CD8-positive, alpha-beta memory T cell (primary cell): ENCODE measurements around the gene GRK2. TPM values are rescaled to one million over a fixed set of nuclear protein-coding genes. Genes with fewer than 3 reads are reported as not detected.

ENCODE experiments used
- CTCF ChIA-PET: fragments of 350-600 bp; sonication (Branson Sonifier 250); formaldehyde crosslinking; loops from one replicate; lab custom pipeline; 2021; ENCODE audit warnings: antibody characterized with exemption; lab: Charles Lee
- POLR2A ChIA-PET: fragments of 350-600 bp; sonication (Branson Sonifier 250); formaldehyde crosslinking; loops from one replicate; lab custom pipeline; 2021; ENCODE audit warnings: antibody characterized with exemption; lab: Charles Lee
- DNase-seq, 5 donors: peaks; one replicate each; pipeline versions ENCODE4 v3.0.0 to v3.0.0-alpha.2; 2020 to 2022; ENCODE audit warnings: mixed read lengths in 1 of 5
- H3K27ac ChIP-seq: one replicate; pipeline ENCODE4 v1.7.0; 2013; ENCODE audit warnings: low read depth, mild to moderate bottlenecking, low read length, moderate library complexity
- H3K27me3 ChIP-seq: 2 replicates; pipeline ENCODE4 v1.7.0; 2013; ENCODE audit warnings: low read length, mild to moderate bottlenecking; ENCODE audit not compliant: insufficient read depth, poor library complexity, severe bottlenecking
- H3K36me3 ChIP-seq: 2 replicates; pipeline ENCODE4 v1.7.0; 2013; ENCODE audit warnings: mild to moderate bottlenecking, low read length, moderate library complexity; ENCODE audit not compliant: insufficient read depth
- H3K4me1 ChIP-seq: 2 replicates; pipeline ENCODE4 v1.7.0; 2013; ENCODE audit warnings: mild to moderate bottlenecking, low read length, moderate library complexity; ENCODE audit not compliant: insufficient read depth
- H3K4me3 ChIP-seq: 2 replicates; pipeline ENCODE4 v1.7.0; 2013; ENCODE audit warnings: mild to moderate bottlenecking, low read length
- H3K9me3 ChIP-seq: 2 replicates; pipeline ENCODE4 v1.7.0; 2013; ENCODE audit warnings: mild to moderate bottlenecking, low read length
- H3K27ac Mint-ChIP-seq, 8 donors: one replicate each; pipeline ENCODE4 v1.8.0; 2020 to 2021; ENCODE audit warnings: mixed read lengths in 8 of 8, mild to moderate bottlenecking in 6 of 8, inconsistent platforms in 3 of 8, moderate library complexity in 3 of 8
- H3K27me3 Mint-ChIP-seq, 2 donors: one replicate each; pipeline ENCODE4 v1.8.0; 2020 to 2021; ENCODE audit warnings: mixed read lengths in 2 of 2, mild to moderate bottlenecking in 1 of 2, moderate library complexity in 1 of 2
- H3K36me3 Mint-ChIP-seq, 3 donors: one replicate each; pipeline ENCODE4 v1.8.0; 2020 to 2021; ENCODE audit warnings: mixed read lengths in 3 of 3, inconsistent platforms in 1 of 3, mild to moderate bottlenecking in 1 of 3
- H3K4me1 Mint-ChIP-seq, 3 donors: one replicate each; pipeline ENCODE4 v1.8.0; 2020 to 2021; ENCODE audit warnings: mixed read lengths in 3 of 3, inconsistent platforms in 1 of 3, mild to moderate bottlenecking in 1 of 3
- H3K4me3 Mint-ChIP-seq, 7 donors: one replicate each; pipeline ENCODE4 v1.8.0; 2020 to 2021; ENCODE audit warnings: mixed read lengths in 7 of 7, mild to moderate bottlenecking in 6 of 7, moderate library complexity in 4 of 7, inconsistent platforms in 2 of 7
- H3K9me3 Mint-ChIP-seq, 5 donors: one replicate each; pipeline ENCODE4 v1.8.0; 2020 to 2022; ENCODE audit warnings: mixed read lengths in 5 of 5, mild to moderate bottlenecking in 3 of 5, moderate library complexity in 2 of 5, inconsistent platforms in 1 of 5
- polyA plus RNA-seq: library from polyadenylated mRNA; unstranded; fragments of 300-500 nt; fragmentation: Illumina TruSeq; gene quantifications from one replicate; pipeline ENCODE4 v1.2.3, GENCODE V29; 2021
- total RNA-seq, 2 experiments: library from RNA; stranded (reverse); gene quantifications; one replicate each; pipeline ENCODE4 v1.2.3, GENCODE V29; 2021

The GRK2 gene
- total and polyA plus RNA-seq, 3 experiments from 2014 or later = 69.9 to 246 (median 237) TPM

- POLR2A ChIA-PET = interaction anchor here (1.2 to 2.2 kb wide), 2 partner anchors 9 to 45 kb away, joined by 3 to 6 read pairs; partner anchors contain the start of gene SSH3
- H3K36me3 ChIP-seq = no peaks in the 10 kb centered on the region
- peaks cover 0 to 7% (median 0%) of the 10 kb centered on the region in 3 donors for H3K36me3 Mint-ChIP-seq
- peak overlapping the region; percentile 85 to 99 (median 94) for H3K27ac Mint-ChIP-seq
- no peaks in the 10 kb centered on the region for H3K9me3 ChIP-seq
- CTCF ChIA-PET = interaction anchor here (1.1 to 7.2 kb wide), 3 partner anchors 35 to 49 kb away, joined by 3 to 94 read pairs (median 5); no protein-coding TSS in a partner anchor
- H3K4me3 ChIP-seq = peak overlapping the region; percentile 25
- H3K27ac ChIP-seq = peak overlapping the region; percentile 53
- H3K4me1 Mint-ChIP-seq = peaks cover 31 to 49% (median 44%) of the 10 kb centered on the region in 3 donors
- H3K27me3 Mint-ChIP-seq = peaks cover 0 to 2% of the 10 kb centered on the region in 2 donors
- no peaks in the 10 kb centered on the region for H3K9me3 Mint-ChIP-seq
- H3K4me3 Mint-ChIP-seq = peak overlapping the region; percentile 38 to 71 (median 57)
- DNase-seq = peak in 3 of 5 donors; percentile 29 to 47 (median 37)
- peaks cover 28% of the 10 kb centered on the region for H3K4me1 ChIP-seq
- no peaks in the 10 kb centered on the region for H3K27me3 ChIP-seq
These were observed 46.1 kb downstream of the GRK2 start for GRCh38 chr11:67312187-67313021.

- no peak for DNase-seq
- ChIA-PET POLR2A (interaction anchor here (0.6 to 2.2 kb wide), 4 partner anchors 10 to 46 kb away, joined by 3 to 6 read pairs (median 4); partner anchors contain the start of gene SSH3), CTCF (interaction anchor here (0.7 to 7.2 kb wide), 5 partner anchors 32 to 50 kb away, joined by 3 to 94 read pairs (median 4); no protein-coding TSS in a partner anchor)
- peaks cover 36 to 55% (median 49%) of the 10 kb centered on the region in 3 donors for H3K4me1 Mint-ChIP-seq
- Histone ChIP-seq H3K4me1 (peaks cover 31% of the 10 kb centered on the region), H3K9me3 (no peaks in the 10 kb centered on the region), H3K27ac (peak overlapping the region; percentile 53), H3K4me3 (peak overlapping the region; percentile 25), H3K36me3 (no peaks in the 10 kb centered on the region), H3K27me3 (no peaks in the 10 kb centered on the region)
- H3K27me3 Mint-ChIP-seq = peaks cover 0 to 6% of the 10 kb centered on the region in 2 donors
- H3K27ac Mint-ChIP-seq = peak overlapping the region; percentile 85 to 99 (median 94)
- peaks cover 0 to 9% (median 0%) of the 10 kb centered on the region in 3 donors for H3K36me3 Mint-ChIP-seq
- H3K4me3 Mint-ChIP-seq = peak overlapping the region; percentile 14 to 70 (median 48)
- no peaks in the 10 kb centered on the region for H3K9me3 Mint-ChIP-seq
These were observed 47.0 kb downstream of the GRK2 start for GRCh38 chr11:67313125-67313890.

GRCh38 chr11:67314218-67314617, 47.9 kb downstream of the GRK2 start:
- Mint-ChIP-seq H3K4me3 (peak overlapping the region in 2 of 7 donors; percentile 11 to 35), H3K27ac (peak overlapping the region in 6 of 8 donors; percentile 66 to 88 (median 85)), H3K9me3 (no peaks in the 10 kb centered on the region), H3K27me3 (peaks cover 0 to 6% of the 10 kb centered on the region in 2 donors), H3K4me1 (peaks cover 40 to 61% (median 54%) of the 10 kb centered on the region in 3 donors), H3K36me3 (peaks cover 0 to 9% (median 0%) of the 10 kb centered on the region in 3 donors)
- no peak for DNase-seq
- H3K4me1 ChIP-seq = peaks cover 34% of the 10 kb centered on the region
- H3K36me3 ChIP-seq = no peaks in the 10 kb centered on the region
- H3K4me3 ChIP-seq = no peak overlapping the region
- POLR2A ChIA-PET = interaction anchor here (0.6 to 2.2 kb wide), 3 partner anchors 11 to 44 kb away, joined by 3 to 6 read pairs (median 6); partner anchors contain the start of gene SSH3
- H3K9me3 ChIP-seq = no peaks in the 10 kb centered on the region
- no peak overlapping the region for H3K27ac ChIP-seq
- CTCF ChIA-PET = interaction anchor here (1.3 to 7.2 kb wide), 5 partner anchors 11 to 51 kb away, joined by 3 to 94 read pairs (median 5); partner anchors contain the start of genes ANKRD13D, GRK2 and SSH3
- no peaks in the 10 kb centered on the region for H3K27me3 ChIP-seq

- DNase-seq = no peak
- peaks cover 34% of the 10 kb centered on the region for H3K4me1 ChIP-seq
- peaks cover 0 to 4% of the 10 kb centered on the region in 2 donors for H3K27me3 Mint-ChIP-seq
- no peaks in the 10 kb centered on the region for H3K27me3 ChIP-seq
- no peak overlapping the region for H3K27ac ChIP-seq
- no peaks in the 10 kb centered on the region for H3K36me3 ChIP-seq
- H3K36me3 Mint-ChIP-seq = peaks cover 0 to 6% (median 0%) of the 10 kb centered on the region in 3 donors
- CTCF ChIA-PET = interaction anchor here (1.0 to 7.2 kb wide), 6 partner anchors 12 to 62 kb away, joined by 3 to 94 read pairs (median 4); partner anchors contain the start of genes ANKRD13D, GRK2 and SSH3
- POLR2A ChIA-PET = interaction anchor here (0.6 to 3.5 kb wide), 5 partner anchors 27 to 75 kb away, joined by 3 to 27 read pairs (median 3); partner anchors contain the start of gene ANKRD13D
- no peaks in the 10 kb centered on the region for H3K9me3 ChIP-seq
- peaks cover 40 to 64% (median 54%) of the 10 kb centered on the region in 3 donors for H3K4me1 Mint-ChIP-seq
- H3K9me3 Mint-ChIP-seq = no peaks in the 10 kb centered on the region
- H3K4me3 Mint-ChIP-seq = peak overlapping the region; percentile 44 to 86 (median 55)
- H3K27ac Mint-ChIP-seq = peak overlapping the region in 6 of 8 donors; percentile 55 to 91 (median 74)
- H3K4me3 ChIP-seq = no peak overlapping the region
These were observed 49.1 kb downstream of the GRK2 start for GRCh38 chr11:67315325-67315909.

- H3K27ac Mint-ChIP-seq = peak overlapping the region in 7 of 8 donors; percentile 74 to 98 (median 94)
- Histone ChIP-seq H3K9me3 (no peaks in the 10 kb centered on the region), H3K27me3 (no peaks in the 10 kb centered on the region), H3K27ac (peak overlapping the region; percentile 82), H3K4me1 (peaks cover 25% of the 10 kb centered on the region), H3K36me3 (no peaks in the 10 kb centered on the region), H3K4me3 (peak overlapping the region; percentile 93)
- peak overlapping the region; percentile 94 to 100 (median 96) for H3K4me3 Mint-ChIP-seq
- H3K36me3 Mint-ChIP-seq = peaks cover 0 to 4% (median 0%) of the 10 kb centered on the region in 3 donors
- no peaks in the 10 kb centered on the region for H3K9me3 Mint-ChIP-seq
- CTCF ChIA-PET = interaction anchor here (0.6 to 7.2 kb wide), 26 partner anchors 9 to 167 kb away, joined by 3 to 94 read pairs (median 6); partner anchors contain the start of genes ANKRD13D, GRK2, POLD4 and SSH3
- peaks cover 0 to 6% of the 10 kb centered on the region in 2 donors for H3K27me3 Mint-ChIP-seq
- POLR2A ChIA-PET = interaction anchor here (1.0 to 3.5 kb wide), 11 partner anchors 13 to 198 kb away, joined by 5 to 27 read pairs (median 10); partner anchors contain the start of genes ANKRD13D, GRK2, KDM2A and POLD4
- no peak for DNase-seq
- peaks cover 34 to 53% (median 47%) of the 10 kb centered on the region in 3 donors for H3K4me1 Mint-ChIP-seq
These were observed 50.6 kb downstream of the GRK2 start for GRCh38 chr11:67316882-67317204.

GRCh38 chr11:67317205-67317887, 51.1 kb downstream of the GRK2 start:
- Histone ChIP-seq H3K27ac (peak overlapping the region; percentile 82), H3K36me3 (no peaks in the 10 kb centered on the region), H3K9me3 (no peaks in the 10 kb centered on the region), H3K4me1 (peaks cover 20% of the 10 kb centered on the region), H3K4me3 (peak overlapping the region; percentile 93), H3K27me3 (no peaks in the 10 kb centered on the region)
- ChIA-PET CTCF (interaction anchor here (0.6 to 7.2 kb wide), 34 partner anchors 9 to 167 kb away, joined by 3 to 94 read pairs (median 5); partner anchors contain the start of genes ANKRD13D, GRK2, POLD4 and SSH3), POLR2A (interaction anchor here (0.6 to 3.5 kb wide), 12 partner anchors 13 to 198 kb away, joined by 4 to 27 read pairs (median 10); partner anchors contain the start of genes ANKRD13D, GRK2, KDM2A and POLD4)
- H3K4me3 Mint-ChIP-seq = peak overlapping the region; percentile 94 to 100 (median 96)
- no peaks in the 10 kb centered on the region for H3K9me3 Mint-ChIP-seq
- peak; percentile 95 to 99 (median 97) for DNase-seq
- peaks cover 29 to 48% (median 42%) of the 10 kb centered on the region in 3 donors for H3K4me1 Mint-ChIP-seq
- H3K27me3 Mint-ChIP-seq = peaks cover 0 to 6% of the 10 kb centered on the region in 2 donors
- H3K36me3 Mint-ChIP-seq = peaks cover 0 to 4% (median 0%) of the 10 kb centered on the region in 3 donors
- H3K27ac Mint-ChIP-seq = peak overlapping the region; percentile 84 to 98 (median 96)
